HG03045 (cell line): ENCODE data around the gene TMEM184C.

Experiments
- ATAC-seq: cut with Tn5 transposase; IDR thresholded peaks from one replicate; pipeline ENCODE4 v1.9.1; 2021; ENCODE audit warnings: mild to moderate bottlenecking, moderate library complexity; ENCODE audit not compliant: unreplicated experiment

Gene TMEM184C

DNA sequence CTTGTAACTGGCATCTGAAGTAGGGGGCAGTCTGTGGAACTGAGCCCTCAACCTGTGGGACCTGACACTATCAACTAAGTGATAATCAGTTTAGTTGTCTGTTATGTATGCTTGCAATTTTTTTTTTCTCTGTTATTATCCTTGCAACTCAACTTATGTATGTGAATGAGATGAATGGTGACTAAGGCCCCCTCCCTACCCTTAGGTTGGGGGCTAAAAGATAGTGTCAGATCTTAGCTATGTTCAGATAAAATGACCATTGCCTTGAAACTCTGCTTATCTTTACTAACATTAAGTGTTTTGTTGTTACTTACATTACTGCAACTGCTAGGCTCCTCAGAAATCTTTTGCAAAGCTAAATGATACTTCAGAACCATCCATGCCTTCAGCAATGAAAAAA, 31.5 kb downstream of the TMEM184C start:
- ATAC-seq: no peak

DNA sequence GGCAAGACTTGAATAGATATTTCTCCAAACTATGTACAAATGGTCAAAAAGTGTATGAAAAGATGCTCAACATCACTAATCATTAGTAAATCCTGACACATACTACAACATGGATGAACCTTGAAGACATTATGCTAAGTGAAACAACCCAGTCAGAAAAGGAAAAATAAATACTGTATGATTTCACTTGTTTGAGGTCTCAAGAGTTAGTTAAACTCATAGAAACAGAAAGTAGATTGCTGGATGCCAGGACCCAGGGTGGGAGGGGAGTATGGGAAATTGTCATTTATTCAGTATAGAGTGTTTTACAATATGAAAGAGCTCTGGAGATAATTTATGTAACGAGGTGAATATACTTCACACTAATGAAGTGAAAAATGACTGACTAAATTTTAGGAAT, 34.4 kb downstream of the TMEM184C start:
- peak; percentile 50 for ATAC-seq

DNA sequence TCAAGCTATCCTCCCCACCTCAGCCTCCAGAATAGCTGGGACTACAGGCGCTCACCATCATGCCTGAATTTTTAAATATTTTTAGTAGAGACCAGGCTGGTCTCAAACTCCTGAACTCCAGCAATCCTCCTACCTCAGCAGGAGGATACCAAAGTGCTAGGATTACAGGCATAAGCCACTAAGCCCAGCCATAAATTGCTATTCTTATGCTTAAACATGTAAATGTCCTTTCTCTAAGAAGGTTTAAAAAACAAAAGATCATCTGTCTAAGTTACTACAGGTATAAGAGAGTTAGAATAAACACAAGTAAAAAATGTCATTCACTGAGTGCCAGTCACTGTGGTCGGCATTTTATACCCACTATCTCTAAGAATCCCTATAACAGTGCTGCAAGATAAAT, 38.4 kb downstream of the TMEM184C start:
- no peak for ATAC-seq

DNA sequence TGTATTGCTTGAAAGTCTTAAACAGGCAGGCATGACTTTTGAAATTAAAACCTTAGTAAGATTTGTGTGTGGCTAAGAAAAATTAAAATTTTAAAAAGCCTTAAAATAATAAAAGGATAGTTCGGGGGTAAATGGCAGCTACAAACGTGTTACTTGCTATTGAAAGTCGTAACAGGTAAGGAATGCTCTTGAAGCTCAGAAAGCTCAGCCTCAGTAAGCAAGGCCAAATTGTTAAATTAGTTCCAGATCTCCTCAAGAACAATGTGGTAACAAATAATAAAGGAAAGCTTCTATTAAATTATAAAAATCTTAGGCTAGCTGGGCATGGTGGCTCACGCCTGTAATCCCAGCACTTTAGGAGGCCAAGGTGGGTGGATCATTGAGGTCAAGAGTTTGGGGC, 41.3 kb downstream of the TMEM184C start:
- no peak for ATAC-seq

DNA sequence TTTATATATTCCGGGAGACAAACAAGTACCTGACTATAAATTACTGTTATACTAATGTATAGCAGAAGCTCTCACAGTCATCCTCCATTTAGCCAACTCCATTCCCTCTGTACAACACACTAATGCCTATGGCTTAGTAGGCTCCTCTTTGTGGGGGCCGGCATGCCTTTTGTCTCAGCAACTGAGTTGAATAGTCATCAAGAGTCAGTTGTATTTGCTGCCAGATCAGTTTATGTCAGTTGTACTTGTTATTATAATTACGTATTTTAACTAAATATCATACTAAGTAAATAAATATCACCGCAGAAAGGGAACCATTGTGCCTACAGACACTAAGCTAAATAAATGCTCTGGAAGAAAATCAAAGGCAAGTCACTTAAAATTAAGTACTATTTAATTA, 56.9 kb downstream of the TMEM184C start:
- ATAC-seq: no peak

DNA sequence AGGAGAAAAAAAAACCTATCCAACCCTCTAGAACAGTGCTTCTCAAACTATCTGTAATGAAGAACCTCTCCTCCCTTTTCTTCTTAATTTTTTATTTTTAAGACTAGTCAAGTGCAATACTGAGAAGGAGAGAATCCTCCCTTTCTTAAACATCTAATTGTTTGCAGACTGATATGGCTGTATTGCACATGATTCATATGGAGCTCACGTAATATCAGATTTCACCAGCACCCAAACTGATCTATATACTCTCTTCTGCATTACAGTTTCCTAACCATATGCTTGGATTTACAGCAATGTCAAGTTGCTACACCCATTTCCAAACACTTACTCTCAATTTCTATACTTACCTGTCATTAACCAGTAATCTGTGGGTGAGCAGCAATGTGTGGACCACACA, 57.3 kb downstream of the TMEM184C start:
- no peak for ATAC-seq

GRCh38 chr4:147678106-147678505, 60.9 kb downstream of the TMEM184C start:
- no peak for ATAC-seq

GRCh38 chr4:147678796-147679549, 61.8 kb downstream of the TMEM184C start:
- no peak for ATAC-seq

DNA sequence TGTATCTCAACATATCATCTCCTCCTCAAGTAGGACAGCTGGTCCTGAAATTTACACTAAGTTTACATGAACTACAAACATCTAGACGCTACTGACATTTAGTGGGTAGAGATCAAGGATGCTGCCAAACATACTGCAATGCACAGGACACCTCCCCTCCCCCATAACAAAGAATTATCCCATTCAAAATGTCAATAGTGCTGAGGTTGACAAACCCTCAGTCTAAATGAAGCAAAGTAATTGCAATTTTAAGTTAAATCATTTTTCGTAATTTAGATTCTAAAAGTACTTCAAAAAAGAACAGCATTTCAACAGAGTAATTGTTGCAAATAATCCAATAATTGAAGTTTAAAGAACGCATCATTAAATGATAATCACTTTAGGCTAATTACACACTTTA, 65.6 kb downstream of the TMEM184C start:
- ATAC-seq: no peak

- no peak for ATAC-seq
These were observed 66.0 kb downstream of the TMEM184C start for GRCh38 chr4:147683188-147683591.

DNA sequence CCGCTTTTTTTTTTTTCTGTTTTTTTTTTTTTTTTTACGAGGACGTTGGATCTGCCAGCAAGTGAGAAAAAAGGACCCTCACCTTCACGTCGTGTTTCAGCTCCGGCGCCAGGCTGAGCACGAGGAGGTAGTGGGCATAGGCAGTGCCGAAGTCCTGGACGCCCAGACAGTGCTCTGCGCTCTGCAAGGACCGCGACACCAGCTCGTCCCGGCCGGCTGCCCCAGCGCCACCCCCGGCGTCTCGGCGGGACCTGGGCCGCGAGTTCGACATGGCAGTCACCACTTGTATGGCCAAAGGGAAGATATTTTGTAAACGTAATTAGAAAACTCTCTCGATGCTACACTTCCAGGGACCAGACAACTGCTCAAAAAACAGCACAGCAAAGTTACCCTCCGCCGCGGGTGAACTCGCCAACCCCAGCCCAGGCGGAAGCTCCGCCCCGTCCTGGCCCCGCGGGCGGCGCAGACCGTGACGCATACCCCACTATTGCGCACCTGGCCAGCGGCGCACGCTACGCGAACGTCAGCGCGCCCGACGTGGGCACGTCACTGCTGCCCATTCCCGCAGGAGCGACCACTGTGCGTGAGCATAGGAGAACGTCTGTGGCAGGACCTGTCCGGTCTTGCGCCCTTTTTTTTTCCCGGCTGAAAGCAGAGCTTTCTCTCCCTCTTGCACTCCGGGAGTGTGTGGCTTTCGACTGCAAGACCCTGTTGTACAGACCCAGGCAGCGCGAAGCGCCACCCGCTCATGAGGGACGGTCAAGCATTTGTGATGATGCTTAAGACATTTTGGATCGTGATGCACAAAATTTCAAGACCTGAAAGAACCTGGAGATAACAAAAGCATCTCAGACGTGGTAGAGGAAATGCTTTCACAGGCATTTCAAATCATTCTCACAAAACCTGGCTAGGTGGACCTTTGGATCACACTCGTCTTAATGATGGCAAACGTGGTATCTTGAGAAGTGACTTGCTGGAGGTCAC, 66.8 kb downstream of the TMEM184C start, which contains the start of gene PRMT9:
Gene PRMT9 (minus strand): TSS at position 447 of the 984 bp plus-strand sequence. CDS start 176 bp downstream, at position 271.
- peak; percentile 99 for ATAC-seq

GRCh38 chr4:147689067-147689466, 71.9 kb downstream of the TMEM184C start:
- no peak for ATAC-seq

DNA sequence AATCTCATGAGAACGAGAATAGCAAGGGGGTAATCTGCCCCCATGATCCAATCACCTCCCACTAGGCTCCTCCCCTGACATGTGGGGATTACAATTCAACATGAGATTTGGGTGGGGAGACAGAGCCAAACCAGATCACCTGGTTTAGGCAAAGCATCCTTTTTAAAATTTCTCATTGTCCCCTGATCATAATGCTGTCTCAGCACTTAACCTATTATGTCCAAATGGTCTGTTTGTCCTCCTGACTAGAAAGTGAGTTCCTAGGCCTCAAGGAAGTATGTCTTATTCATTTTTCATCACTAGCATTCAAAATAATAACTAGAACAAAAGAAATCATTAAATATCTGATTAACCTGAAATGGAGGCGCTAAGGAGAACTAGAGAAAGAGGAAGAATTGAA, 74.6 kb downstream of the TMEM184C start:
- ATAC-seq: no peak

- no peak for ATAC-seq
These were observed 76.0 kb downstream of the TMEM184C start for GRCh38 chr4:147693218-147693617.

GRCh38 chr4:147696866-147697265, 79.7 kb downstream of the TMEM184C start:
- no peak for ATAC-seq

GRCh38 chr4:147704846-147705245, 87.6 kb downstream of the TMEM184C start:
- ATAC-seq: no peak

DNA sequence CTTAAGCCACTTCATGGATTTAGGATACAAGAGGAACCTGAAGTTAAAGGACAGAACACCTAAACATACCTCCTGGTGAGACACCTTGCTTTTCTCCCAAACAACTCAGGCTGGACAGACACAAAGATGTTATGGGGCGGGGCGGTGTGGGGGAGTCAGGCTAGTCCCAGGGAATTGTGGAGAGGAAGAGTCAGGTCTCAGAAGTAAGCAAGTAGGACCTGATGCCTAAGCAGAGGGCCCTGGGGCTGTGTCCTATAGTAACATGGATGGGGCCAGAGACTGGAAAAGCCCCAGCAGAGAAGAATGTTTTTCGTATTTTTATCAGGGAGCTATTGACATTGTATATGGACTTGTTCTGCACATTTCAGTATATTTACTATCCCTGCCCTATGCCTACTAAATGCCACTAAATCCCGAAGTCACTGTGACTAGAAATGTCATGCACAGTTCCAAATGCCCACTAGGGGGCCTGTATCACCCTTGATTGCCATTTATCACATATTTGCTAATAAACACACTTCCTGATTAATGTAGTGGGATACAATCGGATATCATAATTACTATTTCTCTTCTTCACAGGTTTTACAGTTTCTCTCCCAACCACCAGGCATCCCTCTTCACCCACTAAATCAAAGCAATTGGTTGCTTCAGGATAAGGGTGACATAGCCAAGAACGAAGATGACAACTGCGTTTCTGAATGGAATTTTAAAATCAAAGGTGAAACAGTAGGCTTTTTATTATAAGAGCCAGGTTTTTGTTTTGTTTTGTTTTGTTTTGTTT, 90.9 kb downstream of the TMEM184C start:
- ATAC-seq: peak; percentile 69

GRCh38 chr4:147709999-147710398, 92.8 kb downstream of the TMEM184C start:
- ATAC-seq: no peak

DNA sequence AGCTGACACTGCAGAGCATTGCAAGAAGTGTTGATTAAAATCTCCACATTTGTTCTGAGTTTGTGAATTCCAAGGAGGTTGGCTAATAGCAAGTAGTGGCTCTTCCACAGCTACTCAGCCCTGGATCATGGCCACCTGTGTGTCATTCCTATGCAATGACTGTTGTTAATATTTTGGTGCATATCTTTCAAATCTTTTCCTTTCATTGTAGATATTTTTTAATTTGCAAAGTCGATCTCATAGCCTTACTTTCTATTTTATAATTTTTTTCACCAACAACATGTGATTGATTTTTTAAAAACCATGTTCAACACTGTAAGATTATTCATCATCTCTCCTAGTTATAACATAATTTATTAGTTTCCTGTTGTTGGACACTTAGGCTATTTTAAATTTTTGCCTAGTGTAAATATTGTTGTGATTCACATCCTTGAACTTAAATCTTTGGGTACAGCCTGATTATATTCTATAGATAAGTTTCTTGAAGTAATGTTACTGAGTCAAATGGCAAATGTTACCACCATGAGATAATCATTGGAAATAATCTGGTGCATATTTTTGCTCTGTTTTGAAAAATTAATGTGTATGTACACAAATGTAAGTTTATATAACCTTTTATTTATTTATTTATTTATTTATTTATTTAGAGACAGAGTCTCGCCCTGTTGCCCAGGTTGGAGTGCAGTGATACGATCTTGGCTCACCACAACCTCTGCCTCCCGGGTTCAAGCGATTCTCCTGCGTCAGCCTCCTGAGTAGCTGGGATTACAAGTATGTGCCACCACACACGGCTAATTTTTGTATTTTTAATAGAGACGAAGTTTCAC, 97.6 kb downstream of the TMEM184C start:
- ATAC-seq: no peak

- ATAC-seq: peak; percentile 89
These were observed 100.7 kb downstream of the TMEM184C start for GRCh38 chr4:147717878-147718277.
